ENCODE measurements around the gene DDX1.

GRCh38 chr2:15548974-15549373, 42.7 kb upstream of the DDX1 start:
- no peak for TF ChIP-seq EP300 (IDR thresholded peaks at IDR 0.05)
- TF ChIP-seq, protein P1, sequence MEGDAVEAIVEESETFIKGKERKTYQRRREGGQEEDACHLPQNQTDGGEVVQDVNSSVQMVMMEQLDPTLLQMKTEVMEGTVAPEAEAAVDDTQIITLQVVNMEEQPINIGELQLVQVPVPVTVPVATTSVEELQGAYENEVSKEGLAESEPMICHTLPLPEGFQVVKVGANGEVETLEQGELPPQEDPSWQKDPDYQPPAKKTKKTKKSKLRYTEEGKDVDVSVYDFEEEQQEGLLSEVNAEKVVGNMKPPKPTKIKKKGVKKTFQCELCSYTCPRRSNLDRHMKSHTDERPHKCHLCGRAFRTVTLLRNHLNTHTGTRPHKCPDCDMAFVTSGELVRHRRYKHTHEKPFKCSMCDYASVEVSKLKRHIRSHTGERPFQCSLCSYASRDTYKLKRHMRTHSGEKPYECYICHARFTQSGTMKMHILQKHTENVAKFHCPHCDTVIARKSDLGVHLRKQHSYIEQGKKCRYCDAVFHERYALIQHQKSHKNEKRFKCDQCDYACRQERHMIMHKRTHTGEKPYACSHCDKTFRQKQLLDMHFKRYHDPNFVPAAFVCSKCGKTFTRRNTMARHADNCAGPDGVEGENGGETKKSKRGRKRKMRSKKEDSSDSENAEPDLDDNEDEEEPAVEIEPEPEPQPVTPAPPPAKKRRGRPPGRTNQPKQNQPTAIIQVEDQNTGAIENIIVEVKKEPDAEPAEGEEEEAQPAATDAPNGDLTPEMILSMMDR (IDR thresholded peaks at IDR 0.05) = no peak
- TF ChIP-seq POLR2A (IDR thresholded peaks at IDR 0.05) = no peak

All from ovary (tissue), 3 donors.